GM21367 (cell line): ENCODE results near the gene BAG1.

Experiments
- ATAC-seq: cut with Tn5 transposase; IDR thresholded peaks from one replicate; pipeline ENCODE4 v1.9.1; 2021; ENCODE audit not compliant: unreplicated experiment

Gene BAG1

GRCh38 chr9:33220681-33221567, 43.6 kb downstream of the BAG1 start:
- ATAC-seq, result no peak

- ATAC-seq, result no peak
Measured at GRCh38 chr9:33211695-33212393, 52.7 kb downstream of the BAG1 start.

GRCh38 chr9:33210006-33210715, 54.3 kb downstream of the BAG1 start:
- ATAC-seq, result no peak

DNA sequence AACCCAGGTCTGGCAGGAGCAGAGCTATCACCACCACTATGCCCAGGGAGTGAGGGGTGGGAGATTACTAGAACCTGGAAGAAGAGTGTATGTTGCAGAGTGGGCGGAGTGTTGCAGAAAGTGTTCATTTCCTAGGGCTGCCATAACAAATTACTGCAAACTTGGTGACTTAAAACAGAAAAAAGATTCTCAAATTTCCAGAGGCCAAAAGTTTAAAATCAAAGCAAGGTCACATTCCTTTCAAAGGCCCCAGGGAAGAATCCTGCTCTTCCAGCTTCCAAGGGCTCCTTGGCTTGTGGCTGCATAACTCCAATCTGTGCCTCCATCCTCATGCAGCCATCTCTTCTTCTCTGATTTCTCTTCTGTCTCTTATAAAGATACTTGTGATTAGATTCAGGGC, 55.1 kb downstream of the BAG1 start:
- ATAC-seq, result no peak

DNA sequence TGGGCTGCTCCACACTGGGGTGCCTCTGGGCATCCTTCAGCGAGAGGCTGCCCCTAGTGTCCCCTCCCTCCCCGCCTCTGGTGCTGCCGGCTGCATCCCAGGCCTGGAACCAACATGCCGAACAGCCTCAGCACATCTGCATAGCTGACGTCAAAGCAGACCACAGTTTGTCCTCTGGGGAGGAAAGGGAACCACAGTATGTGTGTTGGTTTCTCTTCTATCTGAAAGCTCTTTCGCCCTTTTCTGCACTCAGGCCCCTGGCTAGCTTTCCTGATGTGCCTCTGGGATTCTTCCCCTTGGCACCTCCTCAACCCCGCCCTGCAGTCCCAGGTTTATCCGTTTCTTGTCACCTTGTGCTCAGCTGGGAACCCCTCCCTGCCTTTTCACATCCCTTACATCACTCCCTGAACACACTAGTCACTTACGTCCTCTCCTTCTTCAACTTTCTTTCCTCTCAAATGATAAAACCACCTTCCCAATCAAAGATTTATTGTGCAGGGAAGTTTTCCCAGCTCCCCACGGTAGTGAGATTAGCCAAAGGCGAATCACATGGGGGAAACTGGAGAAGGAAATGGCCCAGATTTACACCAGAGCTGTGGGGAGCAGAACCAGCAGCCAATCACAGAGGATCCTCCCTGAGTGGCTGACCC, 61.8 kb downstream of the BAG1 start:
- peak; percentile 99 for ATAC-seq
